Measurements from ENCODE around the gene MLLT10. TPM values are rescaled to one million over a fixed set of nuclear protein-coding genes. Genes with fewer than 3 reads are reported as not detected.

MLLT10 gene
- total and polyA plus RNA-seq, 9 of the 15 experiments (the other 6 are each of a cell fraction or from before 2014, with no cell fraction given) = 18.8 to 81.4 (median 64.2) TPM

GRCh38 chr10:21520949-21521348 lies 13.1 kb upstream of the MLLT10 start:
- H3K4me3 ChIP-seq = no peak overlapping the region
- no peaks in the 10 kb centered on the region for H4K20me1 ChIP-seq (replicated peaks; ENCODE audit: control insufficient read depth, insufficient read depth, low read length)
- H3K9me3 ChIP-seq (replicated peaks; ENCODE audit: control insufficient read depth, insufficient read depth, low read depth, low read length) = no peaks in the 10 kb centered on the region
- no peaks in the 10 kb centered on the region for H3K36me3 ChIP-seq (ENCODE audit: control insufficient read depth, insufficient read depth, low read length)
- FAIRE-seq (no peak), DNase-seq (ENCODE audit: extremely low read depth in 1 of 4, low spot score in 3 of 4) (no peak), ATAC-seq (no peak)
- ChIA-PET POLR2A (interaction anchor here (0.6 to 1.4 kb wide), 5 partner anchors 14 to 353 kb away, joined by 3 to 5 read pairs (median 5); no protein-coding TSS in a partner anchor), CTCF (ENCODE audit: low intra/inter-chr PET ratio) (no interaction called here)
- no TSS peak for BruUV-seq (replicated peaks)
- in situ Hi-C loops (cut with MboI) = no loop called here
- no peaks in the 10 kb centered on the region for H3K27me3 ChIP-seq (ENCODE audit: control insufficient read depth in 2 of 2, insufficient read depth in 2 of 2, low read length in 2 of 2)
- no peaks in the 10 kb centered on the region; the same call in 2 of the 3 replicates for H3K79me2 ChIP-seq (ENCODE audit: control insufficient read depth, insufficient read depth, low read length)
- H3K9ac ChIP-seq (ENCODE audit: insufficient read depth in 1 of 2, low read depth in 2 of 2, low read length in 2 of 2) = no peak overlapping the region
- intact Hi-C loops (cut with micrococcal nuclease) = no loop called here
- H3K4me2 ChIP-seq (ENCODE audit: insufficient read depth, low read length) = no peak overlapping the region
- 68% methylated on average over 8 of the region's 8 CpGs for WGBS (ENCODE audit: insufficient coverage, low coverage, missing lambda C conversion rate)
- H3K4me1 ChIP-seq (replicated peaks in 1 of 2; ENCODE audit: control insufficient read depth in 2 of 2, insufficient read depth in 2 of 2, low read length in 2 of 2) = peaks cover 19 to 29% of the 10 kb centered on the region in 2 experiments; a peak in 4 of 5 replicates
- H3K27ac ChIP-seq (ENCODE audit: extremely low read depth, low read depth, low read length) = no peak overlapping the region
- H3K9me1 ChIP-seq (ENCODE audit: control insufficient read depth, insufficient read depth, low read length) = no peaks in the 10 kb centered on the region
- no peak for TF ChIP-seq POU5F1 (IDR thresholded peaks at IDR 0.05; ENCODE audit: borderline replicate concordance, low read depth, low read length, partially characterized antibody)
- H2AFZ ChIP-seq (ENCODE audit: low read depth, low read length) = no peak overlapping the region

- H3K4me1 ChIP-seq (replicated peaks in 1 of 2; ENCODE audit: control insufficient read depth in 2 of 2, insufficient read depth in 2 of 2, low read length in 2 of 2) = peaks cover 16 to 27% of the 10 kb centered on the region in 2 experiments; a peak in 4 of 5 replicates
- no peak overlapping the region for H3K27ac ChIP-seq (ENCODE audit: extremely low read depth, low read depth, low read length)
- no peak overlapping the region for H3K4me3 ChIP-seq
- CTCF ChIA-PET (ENCODE audit: low intra/inter-chr PET ratio) = no interaction called here
- H3K36me3 ChIP-seq (ENCODE audit: control insufficient read depth, insufficient read depth, low read length) = no peaks in the 10 kb centered on the region
- ATAC-seq (no peak), DNase-seq (ENCODE audit: extremely low read depth in 1 of 4, low spot score in 3 of 4) (no peak), FAIRE-seq (no peak)
- no peak overlapping the region for H3K9ac ChIP-seq (ENCODE audit: insufficient read depth in 1 of 2, low read depth in 2 of 2, low read length in 2 of 2)
- BruUV-seq (replicated peaks) = no TSS peak
- H2AFZ ChIP-seq (ENCODE audit: low read depth, low read length) = no peak overlapping the region
- H4K20me1 ChIP-seq (replicated peaks; ENCODE audit: control insufficient read depth, insufficient read depth, low read length) = no peaks in the 10 kb centered on the region
- no peak overlapping the region for H3K4me2 ChIP-seq (ENCODE audit: insufficient read depth, low read length)
- H3K79me2 ChIP-seq (ENCODE audit: control insufficient read depth, insufficient read depth, low read length) = peaks cover 5% of the 10 kb centered on the region; the same call in 2 of the 3 replicates
- no peaks in the 10 kb centered on the region for H3K27me3 ChIP-seq (ENCODE audit: control insufficient read depth in 2 of 2, insufficient read depth in 2 of 2, low read length in 2 of 2)
- no peaks in the 10 kb centered on the region for H3K9me3 ChIP-seq (replicated peaks; ENCODE audit: control insufficient read depth, insufficient read depth, low read depth, low read length)
- intact Hi-C loops (cut with micrococcal nuclease) = no loop called here
- WGBS (ENCODE audit: insufficient coverage, low coverage, missing lambda C conversion rate) = 74% methylated on average over 4 of the region's 4 CpGs
- no peaks in the 10 kb centered on the region for H3K9me1 ChIP-seq (ENCODE audit: control insufficient read depth, insufficient read depth, low read length)
- POLR2A ChIA-PET = interaction anchor here (1.1 to 1.4 kb wide), 2 partner anchors 15 kb away, joined by 5 read pairs; no protein-coding TSS in a partner anchor
- in situ Hi-C loops (cut with MboI) = no loop called here
- TF ChIP-seq FOS (IDR thresholded peaks at IDR 0.05; ENCODE audit: extremely low read depth, insufficient read length) (no peak), MITF (IDR thresholded peaks at IDR 0.05) (no peak), ARID3B (CRISPR knock-in tag; IDR thresholded peaks at IDR 0.05; ENCODE audit: borderline replicate concordance) (no peak), ID3 (CRISPR knock-in tag; IDR thresholded peaks at IDR 0.05) (no peak), ID3 (tag; IDR thresholded peaks at IDR 0.05) (no peak), ELF4 (CRISPR knock-in tag; IDR thresholded peaks at IDR 0.05) (no peak), SMAD4 (CRISPR knock-in tag; conservative IDR thresholded peaks at IDR 0.05) (no peak)
Observed at GRCh38 chr10:21521751-21522533, 12.1 kb upstream of the MLLT10 start.
